Central memory CD8-positive, alpha-beta T cell (primary cell): Measurements from ENCODE around the gene EFTUD2.
A peak's percentile ranks its signal among the peaks of the same experiment; 100 is the strongest.

Experiments
- ATAC-seq: fragments of 150-1000 bp; cut with Tn5 transposase; replicated peaks from 2 replicates; pipeline ENCODE4 v1.10.0; 2022; ENCODE audit warnings: mild to moderate bottlenecking, moderate FRiP score, moderate number of reproducible peaks; ENCODE audit not compliant: poor library complexity, severe bottlenecking; ENCODE audit errors: extremely low read depth
- DNase-seq, 2 donors: peaks; one replicate each; pipeline ENCODE4 v3.0.0; 2021; ENCODE audit warnings: low spot score in 2 of 2
- H3K27ac Mint-ChIP-seq: one replicate; pipeline ENCODE4 v1.8.0; 2022; ENCODE audit warnings: low read depth, mild to moderate bottlenecking, moderate library complexity, mixed read lengths
- H3K27me3 Mint-ChIP-seq: one replicate; pipeline ENCODE4 v1.8.0; 2022; ENCODE audit warnings: mixed read lengths
- H3K36me3 Mint-ChIP-seq: one replicate; pipeline ENCODE4 v1.8.0; 2022; ENCODE audit warnings: mild to moderate bottlenecking, moderate library complexity, mixed read lengths; ENCODE audit not compliant: insufficient read depth
- H3K4me1 Mint-ChIP-seq: one replicate; pipeline ENCODE4 v1.8.0; 2022; ENCODE audit warnings: mixed read lengths
- H3K4me3 Mint-ChIP-seq: one replicate; pipeline ENCODE4 v1.8.0; 2022; ENCODE audit warnings: mild to moderate bottlenecking, moderate library complexity, mixed read lengths
- H3K9me3 Mint-ChIP-seq: one replicate; pipeline ENCODE4 v1.8.0; 2022; ENCODE audit warnings: mixed read lengths

Gene EFTUD2

GRCh38 chr17:44904001-44904984, 5.0 kb upstream of the EFTUD2 start:
- DNase-seq (no peak), ATAC-seq (no peak)
- no peaks in the 10 kb centered on the region for H3K9me3 Mint-ChIP-seq

GRCh38 chr17:44903012-44903685, 3.9 kb upstream of the EFTUD2 start:
- Mint-ChIP-seq H3K27me3 (peaks cover 21% of the 10 kb centered on the region), H3K9me3 (no peaks in the 10 kb centered on the region), H3K36me3 (peaks cover 15% of the 10 kb centered on the region), H3K27ac (no peak overlapping the region), H3K4me3 (no peak overlapping the region), H3K4me1 (peaks cover 19% of the 10 kb centered on the region)
- DNase-seq: no peak
- no peak for ATAC-seq

More at GRCh38 chr17:44904001-44904984, 5.0 kb upstream of the EFTUD2 start:
- no peak overlapping the region for H3K27ac Mint-ChIP-seq
- no peak overlapping the region for H3K4me3 Mint-ChIP-seq
- peaks cover 21% of the 10 kb centered on the region for H3K27me3 Mint-ChIP-seq
- peaks cover 9% of the 10 kb centered on the region for H3K36me3 Mint-ChIP-seq
- H3K4me1 Mint-ChIP-seq: peaks cover 12% of the 10 kb centered on the region

- H3K27ac Mint-ChIP-seq: no peak overlapping the region
These were observed 3.0 kb upstream of the EFTUD2 start for GRCh38 chr17:44902135-44902760.

GRCh38 chr17:44901411-44901921, 2.2 kb upstream of the EFTUD2 start:
- H3K27ac Mint-ChIP-seq: no peak overlapping the region
- no peak overlapping the region for H3K4me3 Mint-ChIP-seq
- peaks cover 15% of the 10 kb centered on the region for H3K36me3 Mint-ChIP-seq
- peaks cover 17% of the 10 kb centered on the region for H3K27me3 Mint-ChIP-seq
- DNase-seq (no peak), ATAC-seq (no peak)
- no peaks in the 10 kb centered on the region for H3K9me3 Mint-ChIP-seq
- peaks cover 19% of the 10 kb centered on the region for H3K4me1 Mint-ChIP-seq

More at GRCh38 chr17:44902135-44902760, 3.0 kb upstream of the EFTUD2 start:
- no peak overlapping the region for H3K4me3 Mint-ChIP-seq
- H3K27me3 Mint-ChIP-seq: peaks cover 21% of the 10 kb centered on the region
- H3K9me3 Mint-ChIP-seq: no peaks in the 10 kb centered on the region
- H3K36me3 Mint-ChIP-seq: peaks cover 15% of the 10 kb centered on the region
- DNase-seq (no peak), ATAC-seq (no peak)
- H3K4me1 Mint-ChIP-seq: peaks cover 19% of the 10 kb centered on the region

GRCh38 chr17:44900894-44901293, 1.6 kb upstream of the EFTUD2 start:
- Mint-ChIP-seq H3K36me3 (peaks cover 15% of the 10 kb centered on the region), H3K27me3 (peaks cover 12% of the 10 kb centered on the region), H3K9me3 (no peaks in the 10 kb centered on the region), H3K4me1 (peaks cover 24% of the 10 kb centered on the region), H3K4me3 (peak overlapping the region; percentile 84), H3K27ac (peak overlapping the region; percentile 99)
- ATAC-seq (no peak), DNase-seq (no peak)

GRCh38 chr17:44898768-44899073, 524 bp downstream of the EFTUD2 start:
- Mint-ChIP-seq H3K27ac (peak overlapping the region; percentile 99), H3K4me1 (peaks cover 30% of the 10 kb centered on the region), H3K36me3 (peaks cover 32% of the 10 kb centered on the region), H3K9me3 (no peaks in the 10 kb centered on the region), H3K27me3 (no peaks in the 10 kb centered on the region), H3K4me3 (peak overlapping the region; percentile 84)
- peak in 1 of 2 donors; percentile 22 for DNase-seq
- ATAC-seq: no peak

GRCh38 chr17:44894642-44895041, 4.6 kb downstream of the EFTUD2 start:
- ATAC-seq (no peak), DNase-seq (no peak)
- Mint-ChIP-seq H3K4me1 (peaks cover 28% of the 10 kb centered on the region), H3K36me3 (peaks cover 43% of the 10 kb centered on the region), H3K27ac (no peak overlapping the region), H3K4me3 (no peak overlapping the region), H3K9me3 (no peaks in the 10 kb centered on the region), H3K27me3 (no peaks in the 10 kb centered on the region)

- Mint-ChIP-seq H3K4me3 (no peak overlapping the region), H3K4me1 (peaks cover 17% of the 10 kb centered on the region), H3K27me3 (no peaks in the 10 kb centered on the region), H3K9me3 (no peaks in the 10 kb centered on the region), H3K36me3 (peaks cover 33% of the 10 kb centered on the region), H3K27ac (no peak overlapping the region)
- ATAC-seq (no peak), DNase-seq (no peak)
These were observed 7.0 kb downstream of the EFTUD2 start for GRCh38 chr17:44892250-44892649.

- Mint-ChIP-seq H3K4me1 (peaks cover 6% of the 10 kb centered on the region), H3K9me3 (no peaks in the 10 kb centered on the region), H3K4me3 (no peak overlapping the region), H3K27me3 (no peaks in the 10 kb centered on the region), H3K27ac (no peak overlapping the region), H3K36me3 (peaks cover 45% of the 10 kb centered on the region)
- no peak for DNase-seq
- no peak for ATAC-seq
These were observed 10.2 kb downstream of the EFTUD2 start for GRCh38 chr17:44889003-44889402.

GRCh38 chr17:44887971-44888954, 11.0 kb downstream of the EFTUD2 start:
- Mint-ChIP-seq H3K4me1 (peaks cover 6% of the 10 kb centered on the region), H3K9me3 (no peaks in the 10 kb centered on the region), H3K36me3 (peaks cover 45% of the 10 kb centered on the region), H3K4me3 (no peak overlapping the region), H3K27ac (no peak overlapping the region), H3K27me3 (no peaks in the 10 kb centered on the region)
- peak; percentile 49 for ATAC-seq
- DNase-seq: no peak

- Mint-ChIP-seq H3K4me3 (no peak overlapping the region), H3K27me3 (no peaks in the 10 kb centered on the region), H3K4me1 (peaks cover 10% of the 10 kb centered on the region), H3K27ac (no peak overlapping the region), H3K9me3 (no peaks in the 10 kb centered on the region), H3K36me3 (peaks cover 51% of the 10 kb centered on the region)
- DNase-seq (no peak), ATAC-seq (no peak)
These were observed 12.2 kb downstream of the EFTUD2 start for GRCh38 chr17:44887016-44887415.
